HepG2 (cell line): ENCODE measurements around the gene USP2. TPM values are rescaled to one million over a fixed set of nuclear protein-coding genes. Genes with fewer than 3 reads are reported as not detected.

Experiments used
- ARNTL ChIP-seq: sonication (generic); formaldehyde crosslinking; IDR thresholded peaks from 2 replicates; pipeline ENCODE4 v1.4.0; 2020; ENCODE audit warnings: mild to moderate bottlenecking, missing genetic modification reagents
- CEBPB ChIP-seq: IDR thresholded peaks from 2 replicates; pipeline ENCODE4 v1.6.1; 2011; ENCODE audit warnings: low read depth, low read length, improper control_type of control experiment, borderline replicate concordance
- EEA1 ChIP-seq: sonication (generic); formaldehyde crosslinking; IDR thresholded peaks from 2 replicates; pipeline ENCODE4 v1.5.1; 2020; ENCODE audit warnings: mild to moderate bottlenecking, missing genetic modification reagents, borderline replicate concordance
- HDAC2 ChIP-seq: sonication (generic); formaldehyde crosslinking; IDR thresholded peaks from 2 replicates; pipeline ENCODE4 v1.4.0; 2020; ENCODE audit warnings: missing genetic modification reagents
- HNF1B ChIP-seq: sonication (generic); formaldehyde crosslinking; IDR thresholded peaks from 2 replicates; pipeline ENCODE4 v1.5.1; 2020; ENCODE audit warnings: mild to moderate bottlenecking, moderate library complexity, missing genetic modification reagents
- HNRNPL ChIP-seq: fragments of 200-400 bp; formaldehyde crosslinking; IDR thresholded peaks from 2 replicates; pipeline ENCODE4 v1.6.1; 2017; ENCODE audit warnings: mild to moderate bottlenecking, low read depth, low read length
- HOXA7 ChIP-seq: sonication (generic); formaldehyde crosslinking; IDR thresholded peaks from 2 replicates; pipeline ENCODE4 v1.8.1; 2022; ENCODE audit warnings: mild to moderate bottlenecking, missing genetic modification reagents, moderate library complexity
- MYC ChIP-seq: sonication (generic); formaldehyde crosslinking; IDR thresholded peaks from 2 replicates; pipeline ENCODE4 v1.9.0; 2021; ENCODE audit warnings: missing genetic modification reagents, borderline replicate concordance
- NAIF1 ChIP-seq: sonication (generic); formaldehyde crosslinking; IDR thresholded peaks from 2 replicates; pipeline ENCODE4 v1.5.0; 2020; ENCODE audit warnings: mild to moderate bottlenecking, missing genetic modification reagents, borderline replicate concordance
- NFYB ChIP-seq: sonication (generic); formaldehyde crosslinking; IDR thresholded peaks from 2 replicates; pipeline ENCODE4 v1.4.0; 2020; ENCODE audit warnings: missing genetic modification reagents
- NR0B2 ChIP-seq: sonication (generic); formaldehyde crosslinking; IDR thresholded peaks from 2 replicates; pipeline ENCODE4 v1.4.0; 2020; ENCODE audit warnings: mild to moderate bottlenecking, missing genetic modification reagents
- NR2F2 ChIP-seq: IDR thresholded peaks from 2 replicates; pipeline ENCODE4 v1.6.1; 2012; ENCODE audit warnings: low read depth, inconsistent platforms, borderline replicate concordance
- PHF5A ChIP-seq: IDR thresholded peaks from one replicate; pipeline ENCODE4 v1.6.1; 2018; ENCODE audit warnings: low read depth, missing genetic modification reagents; ENCODE audit not compliant: unreplicated experiment
- RFX3 ChIP-seq: IDR thresholded peaks from 2 replicates; pipeline ENCODE4 v1.6.1; 2016; ENCODE audit warnings: missing biosample characterization, missing genetic modification reagents
- SAP130 ChIP-seq: IDR thresholded peaks from 2 replicates; pipeline ENCODE4 v1.6.1; 2016; ENCODE audit warnings: low read depth
- TOPORS ChIP-seq: sonication (generic); formaldehyde crosslinking; IDR thresholded peaks from 2 replicates; pipeline ENCODE4 v1.8.0; 2023; ENCODE audit warnings: mild to moderate bottlenecking, missing genetic modification reagents
- ZFX ChIP-seq: sonication (generic); formaldehyde crosslinking; IDR thresholded peaks from 2 replicates; pipeline ENCODE4 v1.4.0; 2020; ENCODE audit warnings: mild to moderate bottlenecking, low read depth, missing genetic modification reagents, moderate library complexity
- ZNF296 ChIP-seq: sonication (generic); formaldehyde crosslinking; conservative IDR thresholded peaks from 2 replicates; pipeline ENCODE4 v1.5.0; 2020; ENCODE audit warnings: mild to moderate bottlenecking, missing genetic modification reagents
- ZNF354B ChIP-seq: sonication (generic); formaldehyde crosslinking; IDR thresholded peaks from 2 replicates; pipeline ENCODE4 v1.8.0; 2022; ENCODE audit warnings: mild to moderate bottlenecking, missing genetic modification reagents
- ZNF362 ChIP-seq: sonication (generic); formaldehyde crosslinking; IDR thresholded peaks from 2 replicates; pipeline ENCODE4 v1.4.0; 2020; ENCODE audit warnings: missing genetic modification reagents, mild to moderate bottlenecking, borderline replicate concordance
- ZNF652 ChIP-seq: IDR thresholded peaks from 2 replicates; pipeline ENCODE4 v1.6.1; 2016; ENCODE audit warnings: low read depth, borderline replicate concordance
- ZNF672 ChIP-seq: sonication (generic); formaldehyde crosslinking; IDR thresholded peaks from 2 replicates; pipeline ENCODE4 v1.8.1; 2022; ENCODE audit warnings: missing genetic modification reagents
- ZNF788 ChIP-seq: sonication (generic); formaldehyde crosslinking; IDR thresholded peaks from 2 replicates; pipeline ENCODE4 v1.5.0; 2020; ENCODE audit warnings: mild to moderate bottlenecking, missing genetic modification reagents, borderline replicate concordance
- ZSCAN21 ChIP-seq: sonication (generic); formaldehyde crosslinking; IDR thresholded peaks from 2 replicates; pipeline ENCODE4 v1.8.0; 2022; ENCODE audit warnings: mild to moderate bottlenecking, missing genetic modification reagents, moderate library complexity, borderline replicate concordance
- ZXDC ChIP-seq: sonication (generic); formaldehyde crosslinking; IDR thresholded peaks from 2 replicates; pipeline ENCODE4 v1.5.0; 2020; ENCODE audit warnings: mild to moderate bottlenecking, missing genetic modification reagents
- polyA plus RNA-seq, 8 experiments: library from polyadenylated mRNA; depleted of rRNA in 3 of 8; stranded (reverse) in 7 of 8; unstranded in 1 of 8; fragments of >200 nt; fragmentation: Illumina TruSeq in 4 of 8; extraction: Trizol in 4 of 8; gene quantifications; 2 replicates each; pipeline versions ENCODE4 v1.2.1 to v1.2.3, GENCODE V29; 2011 to 2016; ENCODE audit warnings: low read depth in 4 of 8, missing spikeins in 1 of 8, mixed read lengths in 1 of 8; ENCODE audit not compliant: insufficient read depth in 1 of 8
- total RNA-seq, 5 experiments: library from RNA; depleted of rRNA; stranded (reverse); fragments of >200 nt; fragmentation: Illumina TruSeq; extraction: Trizol; gene quantifications; 2 replicates each; pipeline ENCODE4 v1.2.3, GENCODE V29; 2016; ENCODE audit warnings: low read depth in 1 of 5

The USP2 gene
- total and polyA plus RNA-seq, 2 of the 13 experiments (the other 11 are each of a cell fraction or from before 2014, with no cell fraction given), result 2.5 to 6.0 TPM

- TF ChIP-seq ZFX (CRISPR knock-in tag) (peak; percentile 46), ZNF652 (CRISPR knock-in tag) (peak; percentile 44; the same call in 1 of the 2 replicates), ARNTL (CRISPR knock-in tag) (peak; percentile 9; the same call in 1 of the 2 replicates), HNF1B (CRISPR knock-in tag) (0 out of 2 replicates have a peak, but pooled peaks have one; percentile 24), RFX3 (no peak), NAIF1 (no peak), NR0B2 (CRISPR knock-in tag) (no peak), ZNF362 (CRISPR knock-in tag) (no peak), MYC (CRISPR knock-in tag) (0 out of 2 replicates have a peak, but pooled peaks have one; percentile 3), NR2F2 (no peak), ZSCAN21 (CRISPR knock-in tag) (0 out of 2 replicates have a peak, but pooled peaks have one; percentile 3), HOXA7 (no peak), CEBPB (peak; percentile 58; the same call in 1 of the 2 replicates), HNRNPL (0 out of 2 replicates have a peak, but pooled peaks have one; percentile 12), ZNF354B (CRISPR knock-in tag) (no peak), SAP130 (CRISPR knock-in tag) (peak; percentile 46), ZNF788 (CRISPR knock-in tag) (0 out of 2 replicates have a peak, but pooled peaks have one; percentile 11), ZNF672 (CRISPR knock-in tag) (no peak), ZNF296 (CRISPR knock-in tag) (no peak; the same call in 1 of the 2 replicates), EEA1 (CRISPR knock-in tag) (no peak), TOPORS (CRISPR knock-in tag) (no peak), ZXDC (peak; percentile 19; the same call in 1 of the 2 replicates), HDAC2 (CRISPR knock-in tag) (0 out of 2 replicates have a peak, but pooled peaks have one; percentile 18), PHF5A (CRISPR knock-in tag) (no peak), NFYB (CRISPR knock-in tag) (no peak)
These were observed 63.8 kb downstream of the USP2 start (continued) for GRCh38 chr11:119317592-119318239.
